Hepatocyte (in vitro differentiated cells): ENCODE measurements around the gene SPATC1L. TPM values are rescaled to one million over a fixed set of nuclear protein-coding genes. Genes with fewer than 3 reads are reported as not detected.

ENCODE experiments used
- DNase-seq: peaks from one replicate; pipeline ENCODE4 v3.0.0-alpha.2; 2016; ENCODE audit warnings: low spot score
- H2AFZ ChIP-seq: fragments of 200-600 bp; sonication (generic); 2 replicates; pipeline ENCODE4 v1.6.0; 2016; ENCODE audit warnings: antibody characterized with exemption, mild to moderate bottlenecking
- H3K27ac ChIP-seq: fragments of 200-600 bp; sonication (generic); 2 replicates; pipeline ENCODE4 v1.5.1; 2016; ENCODE audit warnings: mild to moderate bottlenecking
- H3K27me3 ChIP-seq: fragments of 200-600 bp; sonication (generic); 2 replicates; pipeline ENCODE4 v1.6.1; 2016
- H3K36me3 ChIP-seq: fragments of 200-600 bp; sonication (generic); replicated peaks from 2 replicates; pipeline ENCODE4 v1.5.1; 2016; ENCODE audit warnings: low read depth; ENCODE audit not compliant: insufficient read depth
- H3K4me1 ChIP-seq: fragments of 200-600 bp; sonication (generic); 2 replicates; pipeline ENCODE4 v1.5.1; 2016; ENCODE audit warnings: mild to moderate bottlenecking, moderate library complexity; ENCODE audit not compliant: insufficient read depth
- H3K4me2 ChIP-seq: fragments of 200-600 bp; sonication (generic); 2 replicates; pipeline ENCODE4 v1.6.0; 2016
- H3K4me3 ChIP-seq: fragments of 200-600 bp; sonication (generic); 2 replicates; pipeline ENCODE4 v1.5.1; 2016; ENCODE audit warnings: mild to moderate bottlenecking
- H3K79me2 ChIP-seq: fragments of 200-600 bp; sonication (generic); 2 replicates; pipeline ENCODE4 v1.6.0; 2017; ENCODE audit warnings: mild to moderate bottlenecking
- H3K9me2 ChIP-seq: fragments of 200-600 bp; sonication (generic); replicated peaks from 2 replicates; pipeline ENCODE4 v1.6.0; 2017; ENCODE audit warnings: mild to moderate bottlenecking; ENCODE audit not compliant: insufficient read depth
- H3K9me3 ChIP-seq: fragments of 200-600 bp; sonication (generic); 2 replicates; pipeline ENCODE4 v1.5.1; 2016; ENCODE audit warnings: low read depth, mild to moderate bottlenecking
- H4K20me1 ChIP-seq: fragments of 200-600 bp; sonication (generic); 2 replicates; pipeline ENCODE4 v1.6.0; 2016; ENCODE audit warnings: mild to moderate bottlenecking; ENCODE audit not compliant: insufficient read depth, poor library complexity, severe bottlenecking
- EZH2 ChIP-seq: fragments of 200-600 bp; sonication (generic); IDR thresholded peaks from 2 replicates; pipeline ENCODE4 v1.6.1; 2016; ENCODE audit warnings: antibody characterized with exemption, mild to moderate bottlenecking, borderline replicate concordance
- EZH2phosphoT487 ChIP-seq: fragments of 200-600 bp; sonication (generic); IDR thresholded peaks from one replicate; pipeline ENCODE4 v1.6.1; 2018; ENCODE audit warnings: antibody characterized with exemption, mild to moderate bottlenecking, low read depth, moderate library complexity; ENCODE audit not compliant: unreplicated experiment, severe bottlenecking
- WGBS: methylation state at CpG from one replicate; pipeline ENCODE4 v1.1.6; 2016; ENCODE audit warnings: low lambda C conversion rate; ENCODE audit errors: missing lambda C conversion rate; 5-methylcytosine and 5-hydroxymethylcytosine counted together
- polyA plus RNA-seq: library from polyadenylated mRNA; unstranded; fragments of >200 nt; fragmentation: Nextera tagmentation; extraction: Ambion mirVana; gene quantifications from 2 replicates; pipeline ENCODE4 v1.2.1, GENCODE V29; 2016
- total RNA-seq: library from RNA; depleted of rRNA; stranded (reverse); fragments of >200 nt; gene quantifications from 2 replicates; pipeline ENCODE4 v1.2.3, GENCODE V29; 2014
- TF ChIP-seq, protein P1 (sequence below): fragments of 200-600 bp; sonication (generic); IDR thresholded peaks from 2 replicates; pipeline ENCODE4 v1.5.1; 2016; ENCODE audit warnings: antibody characterized with exemption, mild to moderate bottlenecking; ENCODE audit not compliant: poor library complexity

SPATC1L gene
- total and polyA plus RNA-seq, 2 experiments from 2014 or later = 10.1 to 24.2 TPM

DNA sequence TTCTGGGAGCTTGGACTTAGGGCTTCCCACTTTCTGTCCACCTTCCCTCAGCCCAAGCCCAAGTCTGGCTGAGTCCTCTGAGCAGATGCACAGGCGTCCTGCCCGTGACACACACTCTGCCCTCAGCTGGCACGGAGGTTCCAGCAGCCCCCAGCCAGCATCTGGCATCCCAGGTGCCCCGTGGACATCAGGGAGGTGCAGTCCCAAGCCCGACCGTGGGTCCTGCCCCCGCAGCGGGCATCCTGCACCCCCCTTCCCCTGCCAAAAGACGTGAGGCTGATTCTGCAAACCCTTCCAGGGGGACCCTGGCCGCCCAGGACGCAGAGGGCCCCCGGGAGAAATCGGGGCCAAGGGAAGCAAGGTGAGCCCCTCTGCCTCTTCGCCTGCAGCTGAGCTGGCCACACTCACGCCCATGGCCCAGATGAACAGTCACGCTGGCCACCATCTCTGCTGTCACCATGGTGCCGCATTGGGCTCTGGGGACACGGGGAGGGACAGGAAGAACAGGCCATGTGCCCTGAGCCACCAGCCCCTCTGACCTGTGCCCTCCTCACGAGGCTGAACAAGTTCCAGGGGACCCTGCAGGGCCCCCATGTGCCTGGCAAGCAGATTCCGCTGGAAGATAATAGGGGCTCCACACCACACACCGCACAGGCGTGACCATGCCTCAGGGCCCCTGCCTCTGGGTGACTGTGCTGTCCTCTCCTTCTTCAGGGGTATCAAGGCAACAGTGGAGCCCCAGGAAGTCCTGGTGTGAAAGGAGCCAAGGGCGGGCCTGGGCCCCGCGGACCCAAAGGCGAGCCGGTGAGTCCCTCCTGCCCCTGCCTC, 65.7 kb downstream of the SPATC1L start:
- 97% methylated on average over 26 of the region's 27 CpGs for WGBS
- Histone ChIP-seq H3K36me3 (no peaks in the 10 kb centered on the region), H3K4me1 (no peaks in the 10 kb centered on the region), H3K4me2 (no peak overlapping the region), H3K4me3 (no peak overlapping the region), H4K20me1 (no peaks in the 10 kb centered on the region), H3K79me2 (no peaks in the 10 kb centered on the region), H3K9me3 (no peaks in the 10 kb centered on the region), H3K27me3 (no peaks in the 10 kb centered on the region), H3K27ac (no peak overlapping the region), H3K9me2 (no peaks in the 10 kb centered on the region), H2AFZ (no peak overlapping the region)
- DNase-seq = no peak
- TF ChIP-seq, protein P1, sequence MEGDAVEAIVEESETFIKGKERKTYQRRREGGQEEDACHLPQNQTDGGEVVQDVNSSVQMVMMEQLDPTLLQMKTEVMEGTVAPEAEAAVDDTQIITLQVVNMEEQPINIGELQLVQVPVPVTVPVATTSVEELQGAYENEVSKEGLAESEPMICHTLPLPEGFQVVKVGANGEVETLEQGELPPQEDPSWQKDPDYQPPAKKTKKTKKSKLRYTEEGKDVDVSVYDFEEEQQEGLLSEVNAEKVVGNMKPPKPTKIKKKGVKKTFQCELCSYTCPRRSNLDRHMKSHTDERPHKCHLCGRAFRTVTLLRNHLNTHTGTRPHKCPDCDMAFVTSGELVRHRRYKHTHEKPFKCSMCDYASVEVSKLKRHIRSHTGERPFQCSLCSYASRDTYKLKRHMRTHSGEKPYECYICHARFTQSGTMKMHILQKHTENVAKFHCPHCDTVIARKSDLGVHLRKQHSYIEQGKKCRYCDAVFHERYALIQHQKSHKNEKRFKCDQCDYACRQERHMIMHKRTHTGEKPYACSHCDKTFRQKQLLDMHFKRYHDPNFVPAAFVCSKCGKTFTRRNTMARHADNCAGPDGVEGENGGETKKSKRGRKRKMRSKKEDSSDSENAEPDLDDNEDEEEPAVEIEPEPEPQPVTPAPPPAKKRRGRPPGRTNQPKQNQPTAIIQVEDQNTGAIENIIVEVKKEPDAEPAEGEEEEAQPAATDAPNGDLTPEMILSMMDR = no peak
- TF ChIP-seq EZH2 (no peak), EZH2phosphoT487 (no peak)

DNA sequence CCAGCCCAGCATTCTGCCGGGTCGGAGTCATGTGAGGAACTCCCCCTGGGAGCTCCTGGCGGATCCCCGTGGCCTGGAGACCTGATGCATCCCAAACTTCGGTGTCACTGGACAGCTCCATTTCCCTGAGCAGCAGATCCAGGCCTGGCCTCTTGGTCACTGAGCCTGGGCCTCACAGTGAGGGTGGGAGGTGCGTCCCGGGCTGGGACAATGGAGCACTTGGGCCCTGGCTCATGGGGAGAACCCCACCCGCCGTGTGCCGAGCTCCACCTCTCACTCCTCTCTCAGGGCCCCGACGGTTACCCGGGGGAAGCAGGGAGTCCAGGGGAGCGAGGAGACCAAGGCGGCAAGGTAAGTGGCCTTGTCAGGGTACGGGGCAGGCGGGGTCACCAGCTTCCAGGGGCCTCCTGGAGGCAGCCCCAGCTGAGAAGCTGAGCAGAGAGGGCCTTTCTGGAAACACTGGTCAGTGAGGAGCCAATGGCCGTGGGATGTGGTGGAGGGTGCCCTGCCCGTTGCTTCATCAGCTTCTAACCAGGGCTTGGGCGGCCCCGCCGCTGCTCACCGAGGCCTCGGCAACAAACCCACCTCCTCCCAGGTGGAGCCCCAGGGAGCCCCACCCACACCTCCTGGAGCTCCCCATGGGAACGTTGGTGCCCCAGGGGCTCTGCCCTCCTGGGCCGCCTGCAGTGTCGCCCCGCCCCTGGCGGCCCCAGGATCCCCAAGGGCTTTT, 66.5 kb downstream of the SPATC1L start:
- H4K20me1 ChIP-seq = no peaks in the 10 kb centered on the region
- no peak overlapping the region for H2AFZ ChIP-seq
- H3K27ac ChIP-seq = no peak overlapping the region
- H3K4me2 ChIP-seq = no peak overlapping the region
- H3K27me3 ChIP-seq = no peaks in the 10 kb centered on the region
- no peaks in the 10 kb centered on the region for H3K4me1 ChIP-seq
- WGBS = 96% methylated on average over 22 of the region's 29 CpGs
- no peak for DNase-seq
- H3K36me3 ChIP-seq = no peaks in the 10 kb centered on the region
- no peaks in the 10 kb centered on the region for H3K9me3 ChIP-seq
- no peak for TF ChIP-seq EZH2
- TF ChIP-seq, protein P1 = no peak
- no peaks in the 10 kb centered on the region for H3K9me2 ChIP-seq
- no peak overlapping the region for H3K4me3 ChIP-seq
- H3K79me2 ChIP-seq = peaks cover 6% of the 10 kb centered on the region

DNA sequence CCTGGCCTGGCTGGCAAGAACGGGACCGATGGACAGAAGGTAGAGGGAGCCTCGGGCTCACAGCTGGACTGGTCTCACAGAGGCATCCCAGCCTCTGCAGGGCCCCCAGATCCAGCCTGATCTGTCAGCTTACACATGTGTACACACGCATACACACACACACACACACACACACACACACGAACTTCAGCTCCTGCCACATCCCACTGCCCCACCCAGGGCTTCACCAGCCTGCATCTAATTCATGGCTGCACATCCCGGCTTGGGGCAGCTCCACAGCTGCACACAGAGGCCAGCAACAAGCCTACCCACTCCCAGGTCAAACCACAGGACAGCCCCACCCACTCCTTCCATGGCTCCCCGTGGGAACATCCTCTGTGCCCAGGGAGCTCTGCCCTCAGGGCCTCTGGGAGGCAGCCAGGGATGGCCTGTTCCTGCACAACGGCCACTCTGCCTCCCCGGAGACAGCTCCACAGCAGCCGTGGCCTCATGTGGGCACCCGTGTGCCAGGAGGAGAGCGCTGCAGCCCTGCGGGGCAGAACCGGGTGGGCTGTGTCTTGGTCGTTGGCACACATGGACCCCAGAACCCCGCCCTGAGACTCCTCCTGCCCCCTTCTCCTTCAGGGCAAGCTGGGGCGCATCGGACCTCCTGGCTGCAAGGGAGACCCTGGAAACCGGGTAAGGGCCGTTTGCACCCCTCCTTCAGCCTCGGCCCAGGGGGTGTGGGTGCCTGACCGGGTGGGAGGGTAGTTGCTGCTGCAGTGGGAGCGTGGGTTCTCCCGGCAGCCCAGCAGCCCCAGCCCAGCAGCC, 67.3 kb downstream of the SPATC1L start:
- Histone ChIP-seq H3K9me3 (no peaks in the 10 kb centered on the region), H3K4me3 (no peak overlapping the region), H3K9me2 (no peaks in the 10 kb centered on the region), H3K4me1 (no peaks in the 10 kb centered on the region), H3K79me2 (peaks cover 6% of the 10 kb centered on the region), H4K20me1 (no peaks in the 10 kb centered on the region), H3K36me3 (no peaks in the 10 kb centered on the region), H3K4me2 (no peak overlapping the region), H2AFZ (no peak overlapping the region), H3K27me3 (no peaks in the 10 kb centered on the region), H3K27ac (no peak overlapping the region)
- TF ChIP-seq EZH2 (no peak), EZH2phosphoT487 (no peak)
- TF ChIP-seq, protein P1 = no peak
- no peak for DNase-seq
- WGBS = 92% methylated on average over 22 of the region's 24 CpGs
